ENCODE data around the gene CD1B.
"Not testable (repeated sequence)": the region's sequence is repeated elsewhere in the genome, so short reads cannot be mapped to it uniquely, and the experiment has no call there.

The CD1B gene

GRCh38 chr1:158331481-158332150 is at the start of gene CD1B:
TSS of gene CD1B (minus strand) at chr1:158331531. CDS start at chr1:158331423, 108 bp downstream.
- DNase-seq = no peak

- no peak for DNase-seq
Measured at GRCh38 chr1:158374860-158375259, 43.5 kb upstream of the CD1B start.

- not testable (repeated sequence) for DNase-seq
Measured at GRCh38 chr1:158374101-158374500, 42.8 kb upstream of the CD1B start.

DNA sequence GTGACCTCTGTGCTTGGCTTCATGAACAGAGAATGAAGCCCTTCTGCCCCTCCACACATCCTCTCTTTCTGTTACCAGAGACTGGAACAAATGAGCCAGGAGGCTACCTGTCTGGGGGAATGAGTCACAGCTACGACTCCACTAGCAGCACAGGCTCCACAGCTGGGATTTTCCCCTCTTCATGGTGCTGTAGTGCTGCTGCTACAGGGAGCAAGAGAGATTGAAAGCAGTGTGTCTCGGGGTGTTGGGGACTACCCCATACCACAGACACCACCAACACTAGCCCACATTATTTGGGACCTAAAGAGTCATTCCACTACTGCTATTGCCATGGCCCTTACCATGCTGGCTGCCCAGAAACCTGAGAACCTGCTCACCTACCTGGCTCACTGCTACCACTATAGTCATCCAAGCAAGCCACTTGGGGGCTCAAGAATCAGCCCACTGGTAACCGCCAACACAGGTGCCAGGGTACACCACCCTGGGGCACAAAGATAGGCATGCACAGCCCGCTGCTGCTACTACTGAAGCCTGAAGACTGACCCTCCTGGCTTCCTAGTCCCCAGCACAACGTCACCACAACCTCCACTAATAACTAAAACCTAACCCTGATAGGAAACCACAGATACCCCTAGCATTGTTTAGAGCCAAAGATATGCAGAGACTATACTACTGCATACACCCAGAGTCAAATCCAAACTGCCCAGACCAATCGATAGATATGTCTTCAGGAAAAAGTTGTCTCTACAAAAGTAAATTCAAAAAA is 40.0 kb upstream of the CD1B start:
- DNase-seq = no peak

- no peak for DNase-seq
Measured at GRCh38 chr1:158366783-158367182, 35.5 kb upstream of the CD1B start.

GRCh38 chr1:158362941-158363340 is 31.6 kb upstream of the CD1B start:
- no peak for DNase-seq

DNA sequence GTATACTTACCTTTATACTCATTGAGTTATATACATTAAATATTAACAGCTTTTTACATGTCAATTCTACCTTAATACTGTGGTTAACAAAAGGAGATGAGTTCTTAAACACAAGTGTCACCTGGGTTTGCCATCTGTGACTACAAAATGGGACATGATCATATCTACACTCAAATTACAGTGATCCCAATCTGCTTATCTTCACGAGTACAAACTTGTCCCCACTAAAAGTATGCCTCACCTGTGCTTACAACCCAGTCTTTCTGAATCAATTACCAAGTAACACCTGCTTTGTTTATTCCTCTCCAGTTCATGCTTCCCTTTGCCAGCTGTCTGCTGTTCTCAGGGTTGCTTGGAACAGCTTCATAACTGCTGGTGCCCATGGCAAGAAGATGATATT is 31.2 kb upstream of the CD1B start:
- DNase-seq = no peak

DNA sequence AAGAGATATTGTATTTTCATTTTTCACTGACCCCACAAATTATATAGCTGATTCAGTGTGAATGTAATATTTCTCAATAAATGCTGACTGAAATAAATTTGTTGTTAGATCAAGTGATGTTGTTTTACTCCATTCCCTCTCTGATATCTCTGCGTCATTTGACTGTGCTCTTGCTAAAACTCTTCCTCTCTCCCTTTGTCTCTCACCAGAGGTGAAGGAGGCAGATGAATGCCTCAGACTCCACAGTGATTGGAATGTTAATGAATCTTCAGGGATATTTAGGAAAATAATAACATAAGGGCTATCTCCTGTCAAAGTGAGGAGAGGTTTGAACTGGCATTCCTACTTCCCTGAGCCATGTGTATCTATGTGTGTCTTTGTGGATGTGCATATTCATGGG is 26.1 kb upstream of the CD1B start:
- DNase-seq = no peak

DNA sequence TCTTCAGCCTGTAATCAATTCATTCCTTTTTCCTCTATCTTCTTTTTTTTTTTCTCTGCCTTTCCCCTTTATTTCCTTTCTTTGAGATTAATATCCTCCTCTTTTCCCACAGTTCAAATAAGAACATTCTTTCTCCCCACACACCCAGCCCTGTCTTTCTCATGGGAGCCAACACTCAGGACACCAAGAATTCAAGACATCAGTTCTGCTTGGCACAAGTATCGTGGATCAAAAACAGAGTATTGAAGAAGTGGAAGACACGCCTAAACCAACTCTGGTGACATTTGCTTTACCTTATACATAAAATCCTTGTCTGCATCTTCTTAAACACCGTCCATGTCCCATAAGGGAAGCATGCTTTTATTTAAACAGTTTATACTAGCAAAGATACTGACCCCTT is 25.3 kb upstream of the CD1B start:
- DNase-seq = no peak

DNA sequence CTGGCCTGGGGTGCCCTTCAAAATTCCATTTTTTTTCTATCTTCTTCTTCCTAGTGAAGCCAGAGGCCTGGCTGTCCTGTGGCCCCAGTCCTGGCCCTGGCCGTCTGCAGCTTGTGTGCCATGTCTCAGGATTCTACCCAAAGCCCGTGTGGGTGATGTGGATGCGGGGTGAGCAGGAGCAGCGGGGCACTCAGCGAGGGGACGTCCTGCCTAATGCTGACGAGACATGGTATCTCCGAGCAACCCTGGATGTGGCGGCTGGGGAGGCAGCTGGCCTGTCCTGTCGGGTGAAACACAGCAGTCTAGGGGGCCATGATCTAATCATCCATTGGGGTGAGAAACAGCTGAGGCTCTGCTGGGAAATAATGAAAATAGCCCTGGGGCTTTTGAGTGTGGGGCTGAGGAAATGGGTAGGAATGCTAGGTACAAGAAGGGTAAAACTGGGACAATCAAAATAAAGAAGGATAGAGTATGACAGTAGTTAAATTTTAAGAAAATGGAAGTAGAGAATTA is 24.5 kb upstream of the CD1B start:
- DNase-seq = no peak

DNA sequence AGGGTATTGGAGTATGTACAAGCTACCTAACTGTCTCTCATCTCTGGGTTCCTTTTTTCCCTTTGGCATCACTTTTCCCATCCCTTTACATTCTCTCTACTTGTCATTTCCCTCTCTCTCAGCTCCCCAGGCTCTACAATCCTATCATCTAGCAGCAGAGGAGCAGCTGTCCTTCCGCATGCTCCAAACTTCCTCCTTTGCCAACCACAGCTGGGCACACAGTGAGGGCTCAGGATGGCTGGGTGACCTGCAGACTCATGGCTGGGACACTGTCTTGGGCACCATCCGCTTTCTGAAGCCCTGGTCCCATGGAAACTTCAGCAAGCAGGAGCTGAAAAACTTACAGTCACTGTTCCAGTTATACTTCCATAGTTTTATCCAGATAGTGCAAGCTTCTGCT is 22.9 kb upstream of the CD1B start:
- no peak for DNase-seq

- DNase-seq = no peak
Measured at GRCh38 chr1:158353303-158354075, 22.2 kb upstream of the CD1B start, which contains the start of gene CD1E. TSS of gene CD1E (plus strand) at chr1:158353894. CDS start at chr1:158353989, 95 bp downstream.

DNA sequence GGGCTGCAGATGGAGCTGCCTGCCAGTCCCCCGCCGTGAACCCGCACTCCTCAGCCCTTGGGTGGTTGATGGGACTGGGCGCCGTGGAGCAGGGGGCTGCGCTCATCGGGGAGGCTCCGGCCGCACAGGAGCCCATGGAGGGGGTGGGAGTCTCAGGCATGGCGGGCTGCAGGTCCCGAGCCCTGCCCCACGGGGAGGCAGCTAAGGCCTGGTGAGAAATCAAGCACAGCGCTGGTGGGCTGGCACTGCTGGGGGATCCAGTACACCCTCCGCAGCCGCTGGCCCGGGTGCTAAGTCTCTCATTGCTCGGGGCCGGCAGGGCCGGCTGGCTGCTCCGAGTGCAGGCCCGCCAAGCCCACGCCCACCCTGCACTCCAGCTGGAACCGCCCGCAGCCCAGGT is 17.6 kb upstream of the CD1B start:
- not testable (repeated sequence) for DNase-seq

DNA sequence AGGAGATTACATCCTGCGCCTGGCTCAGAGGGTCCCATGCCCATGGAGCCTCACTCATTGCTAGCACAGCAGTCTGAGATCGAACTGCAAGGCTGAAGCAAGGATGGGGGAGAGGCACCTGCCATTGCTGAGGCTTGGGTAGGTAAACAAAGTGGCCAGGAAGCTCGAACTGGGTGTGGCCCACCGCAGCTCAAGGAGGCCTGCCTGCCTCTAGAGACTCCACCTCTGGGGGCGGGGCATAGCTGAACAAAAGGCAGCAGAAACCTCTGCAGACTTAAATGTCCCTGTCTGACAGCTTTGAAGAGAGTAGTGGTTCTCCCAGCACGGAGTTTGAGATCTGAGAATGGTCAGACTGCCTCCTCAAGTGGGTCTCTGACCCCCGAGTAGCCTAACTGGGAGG is 5.1 kb upstream of the CD1B start:
- not testable (repeated sequence) for DNase-seq

DNA sequence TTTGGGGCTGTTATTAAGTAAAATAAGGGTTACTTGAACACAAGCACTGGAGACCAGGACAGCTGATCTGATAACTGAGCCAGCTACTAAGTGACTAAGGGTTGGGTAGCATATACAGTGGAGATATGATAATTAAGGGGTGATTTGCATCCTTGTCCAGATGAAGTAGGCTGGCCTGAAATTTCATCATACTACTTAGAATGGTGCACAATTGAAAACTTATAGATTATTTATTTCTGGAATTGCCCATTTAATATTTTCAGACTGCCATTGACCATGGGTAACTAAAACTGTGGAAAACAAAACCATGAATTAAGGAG is 3.8 kb upstream of the CD1B start:
- no peak for DNase-seq

DNA sequence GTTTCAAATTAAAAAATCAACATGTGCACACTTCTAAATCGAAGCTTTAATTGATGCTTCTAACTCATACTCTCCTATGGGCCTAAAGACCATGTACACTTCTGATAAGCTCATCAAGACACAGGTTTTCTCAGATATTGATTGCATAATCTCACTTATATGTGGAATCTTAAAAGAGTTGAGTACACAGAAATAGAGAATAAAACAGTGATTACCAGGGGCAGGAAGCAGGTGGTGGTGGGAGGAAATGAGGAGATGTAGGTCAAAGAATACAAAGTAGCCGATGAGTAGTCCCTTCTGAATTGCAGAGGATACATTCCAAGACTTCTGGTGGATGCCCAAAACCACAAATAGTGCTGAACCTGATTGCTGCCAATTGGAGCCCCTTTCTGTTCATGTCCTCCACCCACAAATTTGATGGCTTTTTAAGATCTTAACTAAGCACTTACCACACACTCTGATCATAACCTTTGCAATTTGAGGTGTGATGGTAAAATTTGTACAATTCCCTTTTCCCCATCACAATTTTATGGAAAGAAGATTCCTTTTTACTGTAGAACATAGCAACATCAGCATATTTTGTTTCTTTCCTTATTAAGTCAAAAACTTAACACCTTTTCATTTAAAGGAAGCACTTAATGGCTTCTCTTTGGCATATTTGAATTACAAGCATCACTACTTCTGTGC is 3.3 kb upstream of the CD1B start:
- no peak for DNase-seq

GRCh38 chr1:158333405-158334155 is 2.2 kb upstream of the CD1B start:
- DNase-seq = no peak

DNA sequence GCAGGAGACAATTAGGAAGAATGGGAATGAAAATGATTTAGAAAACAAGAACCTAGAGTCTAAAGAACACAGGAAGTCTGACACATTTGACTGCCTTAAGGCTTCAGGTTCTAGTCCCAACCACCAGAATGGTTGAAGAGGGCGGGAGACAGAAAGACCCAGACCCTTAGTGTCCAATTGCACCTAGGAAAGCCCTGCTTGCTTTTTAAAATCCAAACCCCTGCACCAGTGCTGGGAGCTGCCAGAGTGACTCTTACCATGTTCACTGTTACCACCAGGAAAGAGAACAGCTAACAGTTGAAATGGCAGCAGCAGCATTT is 265 bp downstream of the CD1B start:
- no peak for DNase-seq

DNA sequence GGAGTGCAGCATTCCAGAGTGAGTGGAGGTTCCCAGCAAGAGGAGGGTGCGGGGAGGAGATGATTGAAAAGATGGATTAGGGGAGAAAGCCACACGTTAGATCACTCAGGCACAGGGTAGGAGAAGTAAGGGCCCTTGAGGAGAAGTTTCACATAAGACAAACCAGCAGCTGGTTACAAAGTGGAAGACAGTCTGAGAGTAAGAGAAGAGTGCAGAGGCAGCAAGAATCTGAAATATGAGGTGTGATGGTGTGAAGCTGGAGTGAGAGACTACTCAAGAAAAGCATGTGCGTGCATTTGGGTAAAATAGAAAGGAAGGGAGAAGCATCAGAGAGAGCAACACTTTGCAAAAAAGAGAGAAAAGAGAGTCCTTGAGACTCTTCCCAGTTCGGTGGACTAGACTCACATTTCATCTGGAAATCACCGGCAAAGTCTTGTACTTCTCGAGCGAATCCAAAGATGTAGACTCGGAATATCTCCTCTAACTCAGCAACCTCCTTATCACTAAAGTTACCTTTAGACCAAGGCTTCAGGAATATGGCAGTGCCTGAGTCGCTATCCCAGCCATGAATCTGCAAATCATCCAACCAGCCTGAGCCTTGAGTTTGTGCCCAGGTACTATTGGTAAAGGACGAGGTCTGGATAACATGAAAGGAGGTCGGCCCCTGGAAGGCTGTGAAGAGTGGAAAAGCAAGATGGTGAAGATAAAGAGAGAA is 783 bp downstream of the CD1B start:
- DNase-seq = no peak

- DNase-seq = no peak
Measured at GRCh38 chr1:158329733-158330132, 1.6 kb downstream of the CD1B start.

- no peak for DNase-seq
Measured at GRCh38 chr1:158329300-158329699, 2.0 kb downstream of the CD1B start.

- DNase-seq = no peak
Measured at GRCh38 chr1:158328426-158328825, 2.9 kb downstream of the CD1B start.

Data from NCI-H2081 treated with DMSO at 0.1 percent for 48 hours (cell line).